Measurements from ENCODE around the gene SNRPA. TPM values are rescaled to one million over a fixed set of nuclear protein-coding genes. Genes with fewer than 3 reads are reported as not detected.

Gene SNRPA
- polyA plus RNA-seq, 1 of the 3 experiments (the other 2 are of a cell fraction): 121 TPM

GRCh38 chr19:40737102-40737644, 13.8 kb upstream of the SNRPA start:
- WGBS (ENCODE audit: low lambda C conversion rate): 96% methylated on average over 5 of the region's 9 CpGs
- no peaks in the 10 kb centered on the region for H3K4me1 ChIP-seq (ENCODE audit: control insufficient read depth in 1 of 2, insufficient read depth in 2 of 2, low read depth in 1 of 2, low read length in 1 of 2)
- ChIA-PET POLR2A (no interaction called here), CTCF (interaction anchor here (0.6 to 1.9 kb wide), 2 partner anchors 12 to 74 kb away, joined by 3 to 5 read pairs; no protein-coding TSS in a partner anchor)
- H3K27me3 ChIP-seq (ENCODE audit: insufficient read depth): no peaks in the 10 kb centered on the region
- H3K36me3 ChIP-seq (replicated peaks in 1 of 2; ENCODE audit: control insufficient read depth in 1 of 2, insufficient read depth in 2 of 2, low read length in 1 of 2): peaks cover 22 to 24% of the 10 kb centered on the region in 2 experiments
- H3K9me3 ChIP-seq: no peaks in the 10 kb centered on the region
- no peak overlapping the region for H3K27ac ChIP-seq (ENCODE audit: low read depth in 2 of 2, low read length in 1 of 2)
- no peaks in the 10 kb centered on the region for H3K79me2 ChIP-seq (ENCODE audit: insufficient read depth)
- H2AFZ ChIP-seq (ENCODE audit: low read depth): no peak overlapping the region
- no peak overlapping the region for H3K4me3 ChIP-seq (ENCODE audit: low read depth in 2 of 2, low read length in 1 of 2)
- H3K9me2 ChIP-seq: no peaks in the 10 kb centered on the region
- DNase-seq: no peak
- no peak overlapping the region for H3K4me2 ChIP-seq
- H3F3A ChIP-seq (replicated peaks; ENCODE audit: insufficient read depth): no peaks in the 10 kb centered on the region
- no peaks in the 10 kb centered on the region for H4K20me1 ChIP-seq (ENCODE audit: insufficient read depth)
- H3K9ac ChIP-seq: no peak overlapping the region
- TF ChIP-seq USF2 (IDR thresholded peaks at IDR 0.05; ENCODE audit: borderline replicate concordance, low read depth, low read length) (no peak), FOSL2 (IDR thresholded peaks at IDR 0.05; ENCODE audit: borderline replicate concordance, low read depth) (no peak), TCF12 (IDR thresholded peaks at IDR 0.05) (no peak), ZBTB33 (IDR thresholded peaks at IDR 0.05; ENCODE audit: borderline replicate concordance, low read depth) (no peak), GATA2 (CRISPR knock-in tag; IDR thresholded peaks at IDR 0.05) (no peak), EP300 (IDR thresholded peaks at IDR 0.05; ENCODE audit: borderline replicate concordance in 1 of 2, low read depth in 1 of 2, low read length in 1 of 2) (no peak), TAF1 (IDR thresholded peaks at IDR 0.05; ENCODE audit: borderline replicate concordance, low read depth, low read length) (no peak), NRF1 (IDR thresholded peaks at IDR 0.05; ENCODE audit: low read depth, low read length) (no peak), NFIC (IDR thresholded peaks at IDR 0.05; ENCODE audit: borderline replicate concordance) (no peak)

GRCh38 chr19:40739030-40739839, 11.8 kb upstream of the SNRPA start:
- H3K27me3 ChIP-seq (ENCODE audit: insufficient read depth): no peaks in the 10 kb centered on the region
- DNase-seq: no peak
- no peaks in the 10 kb centered on the region for H3K79me2 ChIP-seq (ENCODE audit: insufficient read depth)
- H3K9me2 ChIP-seq: no peaks in the 10 kb centered on the region
- POLR2A ChIA-PET: no interaction called here
- H3K36me3 ChIP-seq (replicated peaks in 1 of 2; ENCODE audit: control insufficient read depth in 1 of 2, insufficient read depth in 2 of 2, low read length in 1 of 2): peaks cover 10 to 11% of the 10 kb centered on the region in 2 experiments
- H3K4me2 ChIP-seq: no peak overlapping the region
- CTCF ChIA-PET: no interaction called here
- no peak overlapping the region for H3K9ac ChIP-seq
- 86% methylated on average over 17 of the region's 22 CpGs for WGBS (ENCODE audit: low lambda C conversion rate)
- H2AFZ ChIP-seq (ENCODE audit: low read depth): no peak overlapping the region
- no peaks in the 10 kb centered on the region for H3F3A ChIP-seq (replicated peaks; ENCODE audit: insufficient read depth)
- no peaks in the 10 kb centered on the region for H4K20me1 ChIP-seq (ENCODE audit: insufficient read depth)
- H3K4me3 ChIP-seq (ENCODE audit: low read depth in 2 of 2, low read length in 1 of 2): no peak overlapping the region
- no peak overlapping the region for H3K27ac ChIP-seq (ENCODE audit: low read depth in 2 of 2, low read length in 1 of 2)
- H3K9me3 ChIP-seq: no peaks in the 10 kb centered on the region
- H3K4me1 ChIP-seq (ENCODE audit: control insufficient read depth in 1 of 2, insufficient read depth in 2 of 2, low read depth in 1 of 2, low read length in 1 of 2): no peaks in the 10 kb centered on the region
- TF ChIP-seq PBX3 (IDR thresholded peaks at IDR 0.05): no peak
- no peak for TF ChIP-seq JUND (IDR thresholded peaks at IDR 0.05)
- no peak for TF ChIP-seq TCF12 (IDR thresholded peaks at IDR 0.05)
- no peak for TF ChIP-seq REST (IDR thresholded peaks at IDR 0.05; ENCODE audit: low read depth, low read length)
- TF ChIP-seq YY1 (IDR thresholded peaks at IDR 0.05; ENCODE audit: low read depth): no peak
- no peak for TF ChIP-seq TAF1 (IDR thresholded peaks at IDR 0.05; ENCODE audit: borderline replicate concordance, low read depth, low read length)
- TF ChIP-seq SIN3A (IDR thresholded peaks at IDR 0.05; ENCODE audit: borderline replicate concordance, low read depth, low read length): no peak
- TF ChIP-seq USF1 (IDR thresholded peaks at IDR 0.05; ENCODE audit: borderline replicate concordance, low read depth): no peak
- no peak for TF ChIP-seq MAX (IDR thresholded peaks at IDR 0.05; ENCODE audit: low read depth)
- TF ChIP-seq MXI1 (IDR thresholded peaks at IDR 0.05; ENCODE audit: low read depth, low read length): no peak
